Measurements from ENCODE around the gene TREML4.

The TREML4 gene

GRCh38 chr6:41255638-41256246 is 27.6 kb downstream of the TREML4 start:
- no peak for DNase-seq

- DNase-seq: no peak
Observed at GRCh38 chr6:41256383-41256782, 28.2 kb downstream of the TREML4 start.

DNA sequence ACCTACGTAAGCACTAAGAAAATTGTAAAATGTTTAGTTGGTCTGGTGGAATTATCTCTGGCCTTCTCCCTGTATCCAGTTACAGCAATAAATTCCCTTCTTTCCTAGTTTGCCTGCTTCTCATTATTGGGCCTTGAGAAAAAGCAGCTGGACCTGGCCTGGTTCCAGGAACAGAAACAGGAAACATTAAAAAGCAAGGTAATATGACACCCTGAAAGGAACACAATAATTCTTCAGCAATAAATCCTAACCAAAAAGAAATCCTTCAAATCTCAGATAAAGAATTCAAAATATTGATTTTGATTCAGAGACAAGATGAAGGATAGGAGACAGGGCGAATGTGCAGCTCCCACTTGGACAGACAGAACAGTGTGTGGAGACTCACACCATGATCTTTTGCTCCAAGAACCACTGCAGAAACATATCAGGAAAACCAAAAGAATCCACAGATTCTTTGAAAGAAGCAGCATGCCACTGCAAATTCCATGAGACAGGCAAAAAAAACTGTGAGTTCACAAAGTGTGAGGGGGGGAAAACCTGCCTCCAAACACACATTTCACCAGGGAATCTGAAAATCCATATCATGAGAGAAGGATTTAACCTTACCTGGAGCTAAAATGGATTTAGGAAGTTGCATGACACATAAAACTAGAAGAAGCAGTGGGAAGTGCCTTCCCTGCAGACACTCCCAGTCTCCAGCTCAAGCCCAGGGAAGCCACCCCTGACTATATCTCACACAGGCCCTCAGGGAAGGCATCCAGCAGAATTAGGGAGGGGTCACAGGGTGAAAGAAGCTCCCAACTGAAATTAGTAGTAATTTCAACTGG is 29.4 kb downstream of the TREML4 start:
- no peak for DNase-seq

- no peak for DNase-seq
Observed at GRCh38 chr6:41258196-41258493, 30.0 kb downstream of the TREML4 start.

- DNase-seq: no peak
Observed at GRCh38 chr6:41262401-41262800, 34.3 kb downstream of the TREML4 start.

DNA sequence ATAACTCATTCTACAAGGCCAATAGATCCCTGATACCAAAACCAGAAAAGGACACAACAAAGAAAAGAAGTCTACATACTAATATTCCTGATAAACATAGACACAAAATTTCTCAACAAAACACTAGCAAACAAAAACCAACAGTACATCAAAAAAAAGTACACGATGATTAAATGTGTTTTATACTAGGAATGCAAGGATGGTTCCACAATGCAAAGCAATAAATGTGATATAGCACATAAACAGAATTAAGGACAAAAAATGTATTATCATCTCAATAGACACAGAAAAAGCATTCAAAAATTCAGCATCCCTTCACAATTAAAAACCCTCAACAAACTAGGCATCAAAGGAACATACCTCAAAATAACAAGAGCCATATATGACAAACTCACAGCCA is 35.1 kb downstream of the TREML4 start:
- no peak for DNase-seq

DNA sequence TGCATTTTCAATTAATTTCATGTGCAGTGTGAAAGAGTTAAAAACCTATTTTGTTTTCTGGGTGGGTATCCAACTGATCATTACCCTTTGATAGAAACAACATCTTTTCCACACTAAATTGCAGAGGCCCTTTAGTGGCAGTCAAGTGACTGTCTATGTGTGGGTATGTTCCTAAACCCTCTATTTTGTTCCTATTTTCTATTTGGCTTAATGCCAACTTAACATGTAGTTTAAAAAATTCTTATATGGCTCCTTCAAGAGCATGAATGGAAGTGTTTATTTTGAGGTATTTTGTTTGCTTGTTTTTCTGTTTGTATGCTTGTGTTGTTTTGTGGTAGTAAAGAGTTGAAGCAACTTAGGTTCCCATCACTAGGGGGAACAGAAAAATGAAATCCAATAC is 38.4 kb downstream of the TREML4 start:
- no peak for DNase-seq

- DNase-seq: no peak
Observed at GRCh38 chr6:41268478-41268877, 40.3 kb downstream of the TREML4 start.

GRCh38 chr6:41269166-41269565 is 41.0 kb downstream of the TREML4 start:
- DNase-seq: no peak

- no peak for DNase-seq
Observed at GRCh38 chr6:41269716-41270115, 41.6 kb downstream of the TREML4 start.

DNA sequence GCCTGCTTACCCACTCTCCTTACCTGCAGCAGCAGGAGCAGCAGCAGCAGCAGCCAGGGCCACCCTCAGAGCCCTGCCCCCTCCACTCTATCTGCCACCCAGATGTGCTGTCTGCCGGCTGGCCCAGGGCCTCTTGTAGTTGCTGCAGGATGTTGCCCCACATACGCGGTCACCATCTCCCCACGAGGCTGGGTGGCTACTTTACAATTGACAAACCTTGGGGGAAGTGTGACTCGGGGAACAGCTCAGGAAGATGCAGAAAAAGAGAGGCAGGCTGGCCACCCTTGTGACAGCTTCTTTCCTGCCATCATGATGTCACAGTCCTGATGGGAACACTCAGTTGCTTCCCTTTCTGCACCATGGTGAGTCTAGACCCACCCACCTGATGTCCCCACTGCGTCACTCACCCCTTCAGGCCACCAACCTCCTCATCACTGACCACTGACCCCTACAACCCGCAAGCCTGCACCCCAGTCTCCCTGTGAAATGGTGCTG is 43.8 kb downstream of the TREML4 start:
- no peak for DNase-seq

DNA sequence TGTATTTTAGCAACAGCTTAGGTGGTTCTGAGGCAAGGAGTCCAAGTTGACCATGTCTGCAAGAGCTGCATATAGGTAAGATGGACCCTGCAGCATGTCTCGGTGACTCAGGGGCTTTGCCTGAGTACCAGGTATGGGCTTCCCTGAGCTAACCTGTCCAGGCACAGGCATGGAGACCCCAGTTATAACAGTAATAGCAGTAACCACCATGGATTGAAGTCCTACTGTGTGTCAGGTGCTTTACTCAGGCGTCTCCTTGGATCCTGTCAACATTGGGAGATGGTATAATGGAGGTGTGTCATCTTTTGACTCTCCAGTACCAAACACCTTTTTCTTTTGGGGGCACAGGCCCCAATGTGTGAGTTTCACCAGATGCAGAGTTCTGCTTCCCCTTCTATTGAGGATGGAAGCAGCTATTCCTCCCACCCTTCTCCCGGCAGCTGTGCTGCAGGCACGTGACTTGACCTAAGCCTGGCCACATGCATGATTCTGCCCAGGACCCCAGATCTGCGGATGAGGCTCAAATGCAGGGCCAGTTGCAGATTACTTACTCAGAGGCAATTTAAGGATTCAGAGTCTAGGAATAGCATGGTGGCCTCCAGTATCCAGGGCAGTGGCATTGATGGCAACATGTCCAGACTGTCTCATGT is 44.6 kb downstream of the TREML4 start:
- no peak for DNase-seq

GRCh38 chr6:41273714-41274113 is 45.6 kb downstream of the TREML4 start:
- DNase-seq: no peak

GRCh38 chr6:41274256-41274655 is 46.1 kb downstream of the TREML4 start:
- DNase-seq: no peak

GRCh38 chr6:41275489-41275888 is 47.3 kb downstream of the TREML4 start:
- DNase-seq: no peak

- no peak for DNase-seq
Observed at GRCh38 chr6:41277605-41278004, 49.5 kb downstream of the TREML4 start.

- DNase-seq: no peak
Observed at GRCh38 chr6:41278699-41279405, 50.7 kb downstream of the TREML4 start.

DNA sequence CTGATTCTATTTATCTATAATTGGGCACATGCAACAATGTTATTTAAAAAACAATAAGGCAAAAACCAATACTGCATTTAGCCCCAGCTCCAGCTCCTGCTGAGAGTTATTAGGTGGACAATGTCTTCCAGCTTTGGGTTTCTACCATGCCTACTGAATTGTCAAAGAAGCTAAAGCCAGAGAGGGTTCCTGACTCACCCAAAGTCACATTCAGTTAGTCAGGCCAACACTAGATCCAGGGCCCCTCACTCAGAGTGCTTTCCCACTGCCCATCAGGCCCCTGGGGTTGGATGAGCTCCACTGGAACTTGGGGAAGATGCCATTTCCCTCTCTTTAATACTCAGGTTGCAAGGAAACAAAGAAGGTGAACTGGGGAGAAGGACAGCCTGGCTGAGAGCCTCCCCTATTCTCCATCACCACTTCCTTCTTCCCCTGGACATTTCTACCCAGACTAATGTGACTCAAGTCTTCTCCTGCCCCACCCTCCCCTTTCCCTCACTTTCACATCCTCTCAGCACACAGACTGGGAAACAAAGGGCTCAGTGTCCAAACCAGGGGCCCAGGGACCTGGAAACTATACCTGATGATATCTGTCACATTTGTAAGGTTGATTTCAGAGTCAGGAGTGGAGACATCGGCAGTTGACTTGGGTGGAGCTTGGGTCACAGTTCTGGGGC is 52.4 kb downstream of the TREML4 start:
- DNase-seq: no peak

DNA sequence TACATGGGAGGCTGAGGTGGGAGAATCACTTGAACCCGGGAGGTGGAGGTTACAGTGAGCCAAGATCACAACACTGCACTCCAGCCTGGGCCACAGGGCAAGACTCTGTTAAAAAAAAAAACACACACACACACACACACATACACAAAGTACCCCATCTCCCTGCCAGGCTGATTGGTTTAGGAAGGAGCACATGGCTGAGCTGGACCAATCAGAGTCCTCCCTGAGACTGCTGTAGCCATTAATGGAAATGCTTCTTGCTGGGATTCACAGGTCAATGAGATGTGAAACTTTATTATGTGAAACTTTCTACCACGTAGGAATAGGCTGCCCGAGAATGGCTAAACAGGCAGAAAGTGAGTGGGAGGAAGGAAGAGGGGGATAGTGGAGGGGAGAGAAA is 55.5 kb downstream of the TREML4 start:
- no peak for DNase-seq

GRCh38 chr6:41284726-41285125 is 56.6 kb downstream of the TREML4 start:
- DNase-seq: no peak

DNA sequence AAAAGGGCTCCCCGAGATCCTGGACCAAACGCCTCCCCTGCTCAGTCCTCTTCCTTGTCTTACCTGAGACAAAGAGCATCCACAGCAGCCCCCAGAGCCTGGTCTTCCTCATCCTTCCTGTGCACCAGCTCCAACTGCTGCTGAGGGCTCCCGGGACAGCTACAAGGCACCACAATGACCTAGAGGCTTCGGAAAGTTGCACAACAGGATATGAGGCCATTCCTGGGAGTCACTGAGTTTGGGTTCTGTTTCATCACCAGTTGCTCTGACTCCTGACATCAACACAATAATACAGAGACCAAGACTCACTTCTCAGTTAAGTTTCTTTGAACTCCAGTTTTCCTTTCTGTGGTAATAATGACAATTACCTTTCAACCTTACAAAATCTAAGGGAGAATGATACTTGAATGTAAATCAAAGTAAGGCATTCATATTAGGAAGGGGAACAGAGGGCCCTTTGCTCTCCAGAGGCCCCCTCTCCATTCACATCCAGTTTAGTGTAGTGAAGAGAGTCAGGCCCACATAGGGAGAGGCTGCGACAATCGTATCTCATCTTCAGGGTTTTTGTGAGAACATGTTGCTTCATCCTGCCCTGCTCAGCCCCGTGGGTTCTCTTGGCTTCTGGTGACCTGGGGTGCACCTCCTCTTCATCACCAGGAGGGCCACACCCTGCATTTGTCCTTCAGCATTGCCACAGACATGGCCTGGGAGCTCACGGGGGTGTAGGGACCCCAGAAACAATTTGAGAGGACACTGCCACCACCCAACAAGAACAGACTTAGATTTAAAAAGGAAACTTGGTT is 58.6 kb downstream of the TREML4 start, which contains the start of gene TREM1:
TSS of gene TREM1 (minus strand) at position 139 of the 803 bp plus-strand sequence. CDS start at position 112, 27 bp downstream.
- DNase-seq: no peak
